GM12872 (cell line): ENCODE data around the gene MOB2.
A peak's percentile ranks its signal among the peaks of the same experiment; 100 is the strongest.

Experiments used
- TF ChIP-seq, protein P1 (sequence below): IDR thresholded peaks from 3 replicates; pipeline ENCODE4 v1.5.1; 2011; ENCODE audit warnings: low read depth, mild to moderate bottlenecking, low read length, moderate library complexity; ENCODE audit not compliant: insufficient read depth

Gene MOB2

GRCh38 chr11:1522081-1522424 lies 35.5 kb upstream of the MOB2 start:
- TF ChIP-seq, protein P1, sequence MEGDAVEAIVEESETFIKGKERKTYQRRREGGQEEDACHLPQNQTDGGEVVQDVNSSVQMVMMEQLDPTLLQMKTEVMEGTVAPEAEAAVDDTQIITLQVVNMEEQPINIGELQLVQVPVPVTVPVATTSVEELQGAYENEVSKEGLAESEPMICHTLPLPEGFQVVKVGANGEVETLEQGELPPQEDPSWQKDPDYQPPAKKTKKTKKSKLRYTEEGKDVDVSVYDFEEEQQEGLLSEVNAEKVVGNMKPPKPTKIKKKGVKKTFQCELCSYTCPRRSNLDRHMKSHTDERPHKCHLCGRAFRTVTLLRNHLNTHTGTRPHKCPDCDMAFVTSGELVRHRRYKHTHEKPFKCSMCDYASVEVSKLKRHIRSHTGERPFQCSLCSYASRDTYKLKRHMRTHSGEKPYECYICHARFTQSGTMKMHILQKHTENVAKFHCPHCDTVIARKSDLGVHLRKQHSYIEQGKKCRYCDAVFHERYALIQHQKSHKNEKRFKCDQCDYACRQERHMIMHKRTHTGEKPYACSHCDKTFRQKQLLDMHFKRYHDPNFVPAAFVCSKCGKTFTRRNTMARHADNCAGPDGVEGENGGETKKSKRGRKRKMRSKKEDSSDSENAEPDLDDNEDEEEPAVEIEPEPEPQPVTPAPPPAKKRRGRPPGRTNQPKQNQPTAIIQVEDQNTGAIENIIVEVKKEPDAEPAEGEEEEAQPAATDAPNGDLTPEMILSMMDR: no peak

GRCh38 chr11:1521382-1522080 lies 35.0 kb upstream of the MOB2 start:
- TF ChIP-seq, protein P1: peak; percentile 21; the same call in 1 of the 3 replicates

- TF ChIP-seq, protein P1: no peak
Observed at GRCh38 chr11:1520663-1521267, 34.2 kb upstream of the MOB2 start.

DNA sequence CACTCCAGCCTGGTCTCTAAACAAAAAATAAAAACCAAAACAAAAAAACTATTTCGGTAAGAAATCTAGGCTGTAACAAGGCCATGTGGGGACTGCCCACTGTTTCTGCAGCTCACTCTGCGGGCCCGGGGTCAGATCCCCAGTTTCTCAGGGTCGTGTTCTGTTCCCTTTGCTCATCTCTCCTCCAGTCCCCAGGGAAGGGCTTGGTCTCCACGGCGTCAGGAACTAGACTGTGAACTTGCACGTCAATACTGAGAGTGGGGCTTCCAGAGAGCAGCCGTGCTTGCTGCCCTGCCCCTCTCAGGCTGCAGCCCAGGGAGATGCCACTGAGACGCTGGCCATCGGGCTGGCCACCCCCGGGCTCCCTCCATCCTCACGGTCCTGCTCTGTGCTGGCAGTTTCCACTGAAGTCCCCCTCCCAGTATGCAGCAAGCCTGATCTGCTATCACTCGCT lies 33.7 kb upstream of the MOB2 start:
- TF ChIP-seq, protein P1: no peak

- TF ChIP-seq, protein P1: no peak
Observed at GRCh38 chr11:1519028-1520010, 32.7 kb upstream of the MOB2 start.

DNA sequence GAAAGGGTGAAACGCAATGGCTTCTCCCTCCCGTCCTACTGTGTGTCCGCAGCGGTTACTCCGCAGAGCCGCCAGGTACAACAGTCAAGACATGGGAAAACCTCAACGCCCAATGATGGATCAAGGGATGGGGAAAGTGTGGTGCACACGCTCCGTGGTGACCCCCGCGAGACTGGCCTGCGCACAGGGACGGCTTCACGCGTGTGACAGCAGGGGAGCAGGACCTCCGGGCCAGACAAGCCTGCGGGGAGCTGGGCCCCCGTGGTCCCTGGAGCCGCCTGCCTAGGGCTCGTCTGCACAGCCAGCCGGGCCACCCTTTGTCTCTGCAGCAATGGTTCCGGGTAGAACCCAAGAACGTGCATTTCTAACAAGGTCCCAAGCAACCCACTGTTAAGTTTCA lies 31.7 kb upstream of the MOB2 start:
- TF ChIP-seq, protein P1: no peak
